ENCODE results near the gene HELT.
"Not testable (repeated sequence)": the region's sequence is repeated elsewhere in the genome, so short reads cannot be mapped to it uniquely, and the experiment has no call there.

The HELT gene

GRCh38 chr4:185039508-185040273 is 21.4 kb downstream of the HELT start:
- no peak overlapping the region for H3K4me3 ChIP-seq (ENCODE audit: low read length)
- peaks cover 20% of the 10 kb centered on the region for H3K9me3 ChIP-seq (ENCODE audit: insufficient read depth, low read depth, low read length)
- H3K27me3 ChIP-seq (ENCODE audit: insufficient read depth, low read length) = no peaks in the 10 kb centered on the region
- no peaks in the 10 kb centered on the region for H3K36me3 ChIP-seq (ENCODE audit: insufficient read depth, low read length)
- WGBS = 40% methylated on average over 15 of the region's 15 CpGs
- H3K27ac ChIP-seq (ENCODE audit: low read depth, low read length) = no peak overlapping the region
- no peak overlapping the region for H3K9ac ChIP-seq (ENCODE audit: low read depth, low read length)
- H3K4me1 ChIP-seq (ENCODE audit: insufficient read depth, low read length) = no peaks in the 10 kb centered on the region; the same call in 1 of the 2 replicates

- Histone ChIP-seq H3K27ac (ENCODE audit: low read depth, low read length) (no peak overlapping the region), H3K9me3 (ENCODE audit: insufficient read depth, low read depth, low read length) (peaks cover 20% of the 10 kb centered on the region), H3K4me3 (ENCODE audit: low read length) (no peak overlapping the region), H3K27me3 (ENCODE audit: insufficient read depth, low read length) (no peaks in the 10 kb centered on the region), H3K36me3 (ENCODE audit: insufficient read depth, low read length) (no peaks in the 10 kb centered on the region), H3K9ac (ENCODE audit: low read depth, low read length) (no peak overlapping the region), H3K4me1 (ENCODE audit: insufficient read depth, low read length) (no peaks in the 10 kb centered on the region; the same call in 1 of the 2 replicates)
- WGBS = 57% methylated on average over 5 of the region's 5 CpGs
These were observed 22.2 kb downstream of the HELT start for GRCh38 chr4:185040523-185040922.

GRCh38 chr4:185050286-185050685 is 32.0 kb downstream of the HELT start:
- Histone ChIP-seq H3K9me3 (ENCODE audit: insufficient read depth, low read depth, low read length) (peaks cover 13% of the 10 kb centered on the region), H3K4me1 (ENCODE audit: insufficient read depth, low read length) (peaks cover 21% of the 10 kb centered on the region)
- not testable (repeated sequence) for H3K27ac ChIP-seq (ENCODE audit: low read depth, low read length); H3K4me3 ChIP-seq (ENCODE audit: low read length); H3K27me3 ChIP-seq (ENCODE audit: insufficient read depth, low read length); H3K9ac ChIP-seq (ENCODE audit: low read depth, low read length); H3K36me3 ChIP-seq (ENCODE audit: insufficient read depth, low read length)
- WGBS = 92% methylated on average over 6 of the region's 6 CpGs

- H3K9me3 ChIP-seq (ENCODE audit: insufficient read depth, low read depth, low read length) = peaks cover 13% of the 10 kb centered on the region
- not testable (repeated sequence) for H3K9ac ChIP-seq (ENCODE audit: low read depth, low read length); H3K4me3 ChIP-seq (ENCODE audit: low read length); H3K36me3 ChIP-seq (ENCODE audit: insufficient read depth, low read length); H3K27ac ChIP-seq (ENCODE audit: low read depth, low read length)
- H3K27me3 ChIP-seq (ENCODE audit: insufficient read depth, low read length) = peaks cover 15% of the 10 kb centered on the region; the same call in 1 of the 2 replicates
- peaks cover 30% of the 10 kb centered on the region for H3K4me1 ChIP-seq (ENCODE audit: insufficient read depth, low read length)
- WGBS = 97% methylated on average over 3 of the region's 5 CpGs
These were observed 33.0 kb downstream of the HELT start for GRCh38 chr4:185051283-185051682.

GRCh38 chr4:185053746-185054145 is 35.5 kb downstream of the HELT start:
- Histone ChIP-seq H3K9ac (ENCODE audit: low read depth, low read length) (no peak overlapping the region), H3K4me1 (ENCODE audit: insufficient read depth, low read length) (peaks cover 31% of the 10 kb centered on the region), H3K27ac (ENCODE audit: low read depth, low read length) (no peak overlapping the region), H3K4me3 (ENCODE audit: low read length) (no peak overlapping the region), H3K36me3 (ENCODE audit: insufficient read depth, low read length) (no peaks in the 10 kb centered on the region), H3K9me3 (ENCODE audit: insufficient read depth, low read depth, low read length) (peaks cover 13% of the 10 kb centered on the region), H3K27me3 (ENCODE audit: insufficient read depth, low read length) (peaks cover 15% of the 10 kb centered on the region; the same call in 1 of the 2 replicates)
- WGBS = 90% methylated on average over 14 of the region's 14 CpGs

GRCh38 chr4:185054272-185054671 is 36.0 kb downstream of the HELT start:
- Histone ChIP-seq H3K9ac (ENCODE audit: low read depth, low read length) (no peak overlapping the region), H3K36me3 (ENCODE audit: insufficient read depth, low read length) (no peaks in the 10 kb centered on the region), H3K27ac (ENCODE audit: low read depth, low read length) (no peak overlapping the region), H3K4me3 (ENCODE audit: low read length) (no peak overlapping the region), H3K4me1 (ENCODE audit: insufficient read depth, low read length) (peaks cover 31% of the 10 kb centered on the region), H3K27me3 (ENCODE audit: insufficient read depth, low read length) (peaks cover 15% of the 10 kb centered on the region; the same call in 1 of the 2 replicates), H3K9me3 (ENCODE audit: insufficient read depth, low read depth, low read length) (peaks cover 13% of the 10 kb centered on the region)
- 59% methylated on average over 5 of the region's 5 CpGs for WGBS

GRCh38 chr4:185054886-185055285 is 36.6 kb downstream of the HELT start:
- 28% methylated on average over 7 of the region's 7 CpGs for WGBS

GRCh38 chr4:185061610-185062009 is 43.3 kb downstream of the HELT start:
- Histone ChIP-seq H3K4me1 (ENCODE audit: insufficient read depth, low read length) (peaks cover 3% of the 10 kb centered on the region; the same call in 1 of the 2 replicates), H3K9ac (ENCODE audit: low read depth, low read length) (no peak overlapping the region), H3K27ac (ENCODE audit: low read depth, low read length) (no peak overlapping the region), H3K9me3 (ENCODE audit: insufficient read depth, low read depth, low read length) (no peaks in the 10 kb centered on the region), H3K36me3 (ENCODE audit: insufficient read depth, low read length) (no peaks in the 10 kb centered on the region), H3K27me3 (ENCODE audit: insufficient read depth, low read length) (no peaks in the 10 kb centered on the region), H3K4me3 (ENCODE audit: low read length) (no peak overlapping the region)
- 61% methylated on average over 1 of the region's 3 CpGs for WGBS

More at GRCh38 chr4:185054886-185055285, 36.6 kb downstream of the HELT start:
- Histone ChIP-seq H3K36me3 (ENCODE audit: insufficient read depth, low read length) (no peaks in the 10 kb centered on the region), H3K4me1 (ENCODE audit: insufficient read depth, low read length) (peaks cover 31% of the 10 kb centered on the region), H3K27me3 (ENCODE audit: insufficient read depth, low read length) (peaks cover 15% of the 10 kb centered on the region; the same call in 1 of the 2 replicates), H3K4me3 (ENCODE audit: low read length) (no peak overlapping the region), H3K9me3 (ENCODE audit: insufficient read depth, low read depth, low read length) (peaks cover 13% of the 10 kb centered on the region), H3K27ac (ENCODE audit: low read depth, low read length) (peak overlapping the region; percentile 28; the same call in 1 of the 2 replicates), H3K9ac (ENCODE audit: low read depth, low read length) (no peak overlapping the region)

GRCh38 chr4:185062606-185063005 is 44.3 kb downstream of the HELT start:
- no peaks in the 10 kb centered on the region for H3K9me3 ChIP-seq (ENCODE audit: insufficient read depth, low read depth, low read length)
- no peak overlapping the region for H3K4me3 ChIP-seq (ENCODE audit: low read length)
- no peaks in the 10 kb centered on the region for H3K4me1 ChIP-seq (ENCODE audit: insufficient read depth, low read length)
- H3K27me3 ChIP-seq (ENCODE audit: insufficient read depth, low read length) = no peaks in the 10 kb centered on the region
- no peak overlapping the region for H3K9ac ChIP-seq (ENCODE audit: low read depth, low read length)
- no peak overlapping the region for H3K27ac ChIP-seq (ENCODE audit: low read depth, low read length)
- no peaks in the 10 kb centered on the region for H3K36me3 ChIP-seq (ENCODE audit: insufficient read depth, low read length)
- 93% methylated on average over 12 of the region's 12 CpGs for WGBS

- Histone ChIP-seq H3K9me3 (ENCODE audit: insufficient read depth, low read depth, low read length) (no peaks in the 10 kb centered on the region), H3K4me1 (ENCODE audit: insufficient read depth, low read length) (0 out of 2 replicates have a peak, but pooled peaks cover under 1% of the 10 kb centered on the region), H3K9ac (ENCODE audit: low read depth, low read length) (no peak overlapping the region), H3K36me3 (ENCODE audit: insufficient read depth, low read length) (no peaks in the 10 kb centered on the region), H3K27ac (ENCODE audit: low read depth, low read length) (no peak overlapping the region), H3K27me3 (ENCODE audit: insufficient read depth, low read length) (no peaks in the 10 kb centered on the region), H3K4me3 (ENCODE audit: low read length) (no peak overlapping the region)
- 77% methylated on average over 5 of the region's 5 CpGs for WGBS
These were observed 47.9 kb downstream of the HELT start for GRCh38 chr4:185066179-185066578.

GRCh38 chr4:185068837-185069236 is 50.5 kb downstream of the HELT start:
- no peak overlapping the region for H3K9ac ChIP-seq (ENCODE audit: low read depth, low read length)

More at GRCh38 chr4:185068837-185069236, 50.5 kb downstream of the HELT start:
- 54% methylated on average over 3 of the region's 3 CpGs for WGBS
- no peaks in the 10 kb centered on the region for H3K9me3 ChIP-seq (ENCODE audit: insufficient read depth, low read depth, low read length)
- H3K4me1 ChIP-seq (ENCODE audit: insufficient read depth, low read length) = 0 out of 2 replicates have a peak, but pooled peaks cover 3% of the 10 kb centered on the region
- H3K27ac ChIP-seq (ENCODE audit: low read depth, low read length) = no peak overlapping the region
- H3K36me3 ChIP-seq (ENCODE audit: insufficient read depth, low read length) = no peaks in the 10 kb centered on the region
- no peaks in the 10 kb centered on the region for H3K27me3 ChIP-seq (ENCODE audit: insufficient read depth, low read length)
- H3K4me3 ChIP-seq (ENCODE audit: low read length) = no peak overlapping the region

Data from HUES64 (cell line).